NCI-H2081 (cell line): ENCODE data around the gene ST6GAL1.
"Not testable (repeated sequence)": the region's sequence is repeated elsewhere in the genome, so short reads cannot be mapped to it uniquely, and the experiment has no call there.

Experiments used
- DNase-seq, 2 experiments: peaks; one replicate each; lab custom pipeline; 2025; lab: John Stamatoyannopoulos, UW

Gene ST6GAL1

GRCh38 chr3:186996356-186996755 lies 66.0 kb downstream of the ST6GAL1 start:
- DNase-seq = no peak

DNA sequence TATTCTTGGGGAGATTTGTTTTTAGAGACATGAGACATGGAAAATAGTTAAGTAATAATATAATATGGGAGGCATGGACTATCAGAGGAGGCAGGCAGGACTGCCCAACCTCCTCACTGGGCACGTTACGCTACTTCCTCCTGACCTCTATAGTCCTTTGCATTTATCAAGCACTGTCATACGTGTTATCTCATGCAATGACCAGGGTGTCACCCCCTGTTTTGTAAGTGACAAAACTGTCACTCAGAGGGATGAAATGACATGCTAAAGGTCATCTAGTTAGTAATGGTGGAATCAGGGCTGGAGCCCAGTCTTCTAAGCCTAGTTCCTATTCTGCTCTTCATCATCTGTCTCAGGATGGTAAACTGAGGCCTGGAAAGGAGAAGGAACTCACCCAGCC lies 66.7 kb downstream of the ST6GAL1 start:
- no peak for DNase-seq

DNA sequence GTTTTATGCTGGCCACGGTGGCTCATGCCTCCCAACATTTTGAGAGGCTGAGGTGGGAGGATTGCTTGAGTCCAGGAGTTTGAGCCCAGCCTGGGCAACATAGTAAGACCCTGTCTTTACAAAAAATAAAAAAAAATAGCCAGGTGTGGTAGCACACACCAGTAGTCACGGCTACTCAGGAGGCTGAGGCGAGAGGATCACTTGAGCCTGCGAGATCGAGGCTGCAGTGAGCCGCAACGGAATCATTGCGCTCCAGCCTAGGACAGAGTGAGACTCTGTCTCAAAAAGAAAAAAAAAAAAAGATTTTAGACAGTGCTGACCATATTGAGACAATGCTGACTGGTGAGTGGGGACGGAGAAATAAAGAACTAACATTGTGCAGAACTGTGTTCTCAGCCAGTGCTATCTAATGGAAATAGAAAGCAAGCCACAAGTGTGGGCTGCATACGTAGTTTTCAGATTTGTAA lies 67.2 kb downstream of the ST6GAL1 start:
- DNase-seq = no peak

DNA sequence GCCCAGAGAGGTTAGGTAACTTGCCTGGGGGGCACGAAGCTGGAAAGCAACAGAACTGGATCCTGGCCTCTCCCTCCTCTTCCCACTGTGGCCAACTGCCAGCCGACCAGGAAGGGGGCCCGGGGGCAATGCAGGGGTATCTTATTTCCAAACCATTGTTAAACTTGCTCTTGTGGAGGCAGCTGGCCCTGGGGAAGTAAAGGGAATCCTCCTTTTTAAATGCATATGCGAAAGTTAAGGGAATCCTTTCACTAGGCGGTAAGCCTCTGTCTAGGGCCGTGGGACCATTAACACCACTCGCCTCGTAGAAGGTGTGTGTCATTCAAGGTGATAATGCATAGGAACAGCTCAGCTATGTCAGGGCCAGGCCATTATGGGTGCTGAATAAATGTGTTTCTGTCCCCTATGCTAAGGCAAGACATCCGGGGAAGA lies 68.6 kb downstream of the ST6GAL1 start:
- DNase-seq = no peak

DNA sequence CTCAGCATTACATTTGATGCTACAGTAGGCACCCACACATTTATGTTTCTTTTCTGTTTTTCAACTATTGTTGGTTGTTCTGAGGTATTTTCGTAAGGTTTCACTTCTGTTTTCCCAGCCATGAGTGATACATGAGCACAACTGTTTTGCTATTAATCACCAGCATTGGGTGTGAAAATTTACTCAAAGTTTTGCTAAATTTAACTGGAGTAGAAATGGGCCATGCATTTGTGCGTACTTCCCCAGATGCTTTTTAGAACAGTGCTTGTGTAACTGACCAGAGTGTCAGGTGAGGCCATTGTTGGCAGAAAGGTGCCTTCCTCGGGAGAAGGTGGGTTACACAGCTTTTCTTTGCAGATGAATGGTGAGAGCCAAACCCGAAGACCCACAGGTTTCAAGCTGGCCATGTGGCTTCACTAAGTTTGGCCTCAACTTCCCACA lies 70.4 kb downstream of the ST6GAL1 start:
- no peak for DNase-seq

- DNase-seq = no peak
These were observed 72.6 kb downstream of the ST6GAL1 start for GRCh38 chr3:187002915-187003314.

GRCh38 chr3:187005827-187006481 lies 75.6 kb downstream of the ST6GAL1 start:
- no peak for DNase-seq

- no peak for DNase-seq
These were observed 76.7 kb downstream of the ST6GAL1 start for GRCh38 chr3:187006864-187007630.

DNA sequence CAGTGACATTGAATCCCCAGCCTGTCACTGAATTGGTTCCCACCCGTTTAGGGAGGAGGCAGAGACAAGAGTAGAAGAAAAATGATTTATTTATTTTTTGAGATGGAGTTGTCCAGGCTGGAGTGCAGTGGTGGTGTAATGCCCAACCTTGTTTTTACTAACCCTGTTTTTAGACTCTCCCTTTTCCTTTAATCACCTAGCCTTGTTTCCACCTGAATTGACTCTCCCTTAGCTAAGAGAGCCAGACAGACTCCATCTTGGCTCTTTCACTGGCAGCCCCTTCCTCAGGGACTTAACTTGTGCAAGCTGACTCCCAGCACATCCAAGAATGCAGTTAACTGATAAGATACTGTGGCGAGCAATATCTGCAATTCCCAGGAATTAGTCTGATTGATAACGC lies 80.1 kb downstream of the ST6GAL1 start:
- not testable (repeated sequence) for DNase-seq

GRCh38 chr3:187011915-187012314 lies 81.6 kb downstream of the ST6GAL1 start:
- DNase-seq = no peak

- DNase-seq = no peak
These were observed 82.3 kb downstream of the ST6GAL1 start for GRCh38 chr3:187012609-187013051.

GRCh38 chr3:187013159-187013716 lies 82.9 kb downstream of the ST6GAL1 start:
- no peak for DNase-seq

- DNase-seq = no peak
These were observed 84.1 kb downstream of the ST6GAL1 start for GRCh38 chr3:187014417-187014864.

DNA sequence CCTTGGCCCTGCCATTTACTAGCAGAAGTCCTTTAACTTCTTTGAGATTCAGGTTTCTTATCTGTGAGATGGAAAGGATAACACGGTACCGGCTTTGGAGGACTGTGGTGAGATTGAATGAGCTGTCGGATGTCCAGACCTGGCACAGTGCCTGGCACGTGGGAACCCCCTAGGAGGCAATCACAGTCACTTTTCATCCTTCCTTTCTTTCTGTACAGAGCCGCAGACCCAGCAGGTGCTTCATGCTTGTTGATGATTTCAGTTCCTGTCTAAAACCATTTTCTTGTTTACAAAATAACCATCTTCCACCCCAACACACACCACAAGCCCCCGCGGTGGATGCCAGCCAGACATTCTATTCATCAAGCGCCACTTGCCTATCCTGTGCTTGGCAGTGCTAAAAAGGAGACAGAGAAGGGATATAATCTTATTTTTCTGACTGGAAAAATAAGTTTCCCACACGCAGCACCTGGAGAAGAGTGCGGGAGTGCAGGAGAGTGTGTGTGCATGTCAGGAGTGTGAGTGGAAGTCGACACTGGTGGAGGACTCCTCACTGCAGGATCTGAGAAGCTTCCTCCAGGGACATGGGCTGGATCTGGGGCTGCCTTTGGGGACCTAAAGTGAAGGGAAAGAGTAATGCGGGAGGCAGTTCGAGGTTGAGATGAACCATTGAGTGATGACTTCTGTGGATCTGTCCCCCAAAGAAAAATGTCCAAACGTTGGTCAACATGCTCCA lies 85.7 kb downstream of the ST6GAL1 start:
- DNase-seq = no peak

- DNase-seq = no peak
These were observed 86.5 kb downstream of the ST6GAL1 start for GRCh38 chr3:187016639-187017345.

GRCh38 chr3:187017511-187018230 lies 87.3 kb downstream of the ST6GAL1 start:
- DNase-seq = no peak

GRCh38 chr3:187019542-187020072 lies 89.3 kb downstream of the ST6GAL1 start:
- DNase-seq = no peak

GRCh38 chr3:187020376-187020775 lies 90.0 kb downstream of the ST6GAL1 start:
- no peak for DNase-seq

- DNase-seq = no peak
These were observed 91.5 kb downstream of the ST6GAL1 start for GRCh38 chr3:187021748-187022402.

GRCh38 chr3:187022403-187023029 lies 92.2 kb downstream of the ST6GAL1 start:
- DNase-seq = no peak
